Measurements from ENCODE around the gene WWC1.
"Not testable (repeated sequence)": the region's sequence is repeated elsewhere in the genome, so short reads cannot be mapped to it uniquely, and the experiment has no call there.

The WWC1 gene

DNA sequence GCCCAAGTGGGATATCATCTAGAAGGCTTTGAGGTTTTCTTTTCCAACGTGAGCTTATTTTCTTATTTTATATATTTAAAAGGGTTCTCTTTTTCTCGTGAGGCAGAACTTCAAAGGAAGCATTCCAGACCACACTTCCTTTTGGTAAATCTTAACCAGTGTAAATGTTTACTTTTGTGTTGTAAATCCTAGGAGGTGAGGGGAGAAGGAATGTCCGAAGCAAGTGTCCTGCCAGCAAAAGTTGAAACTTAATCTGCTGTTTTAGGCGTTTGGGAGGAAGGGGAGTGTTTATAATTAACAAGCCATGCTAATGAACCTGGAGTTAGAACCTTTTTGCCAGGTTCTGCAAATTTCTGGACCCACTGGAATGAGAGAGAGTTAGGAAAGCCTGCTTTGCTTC is 37.9 kb downstream of the WWC1 start:
- no peaks in the 10 kb centered on the region for H3K36me3 Mint-ChIP-seq
- no peak overlapping the region for H3K4me3 Mint-ChIP-seq
- H3K27me3 Mint-ChIP-seq: peaks cover 17% of the 10 kb centered on the region
- H3K27ac Mint-ChIP-seq: no peak overlapping the region
- H3K4me1 Mint-ChIP-seq: no peaks in the 10 kb centered on the region
- H3K9me3 Mint-ChIP-seq: no peaks in the 10 kb centered on the region

DNA sequence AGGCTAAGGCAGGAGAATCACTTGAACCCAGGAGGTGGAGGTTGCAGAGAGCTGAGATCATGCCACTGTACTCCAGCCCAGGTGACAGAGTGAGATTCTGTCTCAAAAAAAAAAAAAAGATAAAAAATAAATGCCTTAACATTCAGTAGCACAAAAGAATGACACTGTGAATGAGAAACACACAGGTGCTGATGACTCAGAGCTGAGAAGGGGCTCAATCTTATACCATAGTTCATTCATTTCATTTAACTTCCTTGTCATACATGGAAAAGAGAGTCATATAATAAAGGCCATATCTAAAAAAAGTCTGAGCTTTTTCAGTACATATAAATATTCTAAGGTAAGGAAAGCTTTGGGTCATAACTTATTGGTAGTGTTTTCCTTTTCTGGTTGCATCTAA is 40.6 kb downstream of the WWC1 start:
- no peaks in the 10 kb centered on the region for H3K4me1 Mint-ChIP-seq
- no peaks in the 10 kb centered on the region for H3K36me3 Mint-ChIP-seq
- peaks cover 13% of the 10 kb centered on the region for H3K27me3 Mint-ChIP-seq
- H3K4me3 Mint-ChIP-seq: no peak overlapping the region
- no peak overlapping the region for H3K27ac Mint-ChIP-seq
- H3K9me3 Mint-ChIP-seq: no peaks in the 10 kb centered on the region

DNA sequence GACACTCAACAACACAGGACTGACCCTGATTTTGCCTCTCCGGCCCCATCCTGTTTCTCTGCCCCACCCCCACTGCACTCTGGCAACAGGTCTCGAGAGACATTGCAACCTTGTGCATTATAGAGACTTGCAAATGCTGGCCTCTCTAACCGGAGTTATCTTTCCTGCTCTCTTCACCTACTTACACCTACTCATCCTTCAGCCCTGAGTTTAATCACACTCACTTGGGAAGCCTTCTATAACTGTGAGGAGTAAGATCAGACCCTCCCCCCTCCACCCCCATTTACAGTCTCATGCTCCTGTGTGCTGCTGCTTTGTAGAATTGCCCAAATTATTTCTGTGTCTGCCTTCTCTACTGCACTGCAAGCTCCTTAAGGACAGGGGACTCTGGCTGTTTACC is 42.8 kb downstream of the WWC1 start:
- H3K36me3 Mint-ChIP-seq: no peaks in the 10 kb centered on the region
- H3K27ac Mint-ChIP-seq: no peak overlapping the region
- H3K4me1 Mint-ChIP-seq: no peaks in the 10 kb centered on the region
- no peaks in the 10 kb centered on the region for H3K9me3 Mint-ChIP-seq
- H3K4me3 Mint-ChIP-seq: no peak overlapping the region
- peaks cover 3% of the 10 kb centered on the region for H3K27me3 Mint-ChIP-seq

DNA sequence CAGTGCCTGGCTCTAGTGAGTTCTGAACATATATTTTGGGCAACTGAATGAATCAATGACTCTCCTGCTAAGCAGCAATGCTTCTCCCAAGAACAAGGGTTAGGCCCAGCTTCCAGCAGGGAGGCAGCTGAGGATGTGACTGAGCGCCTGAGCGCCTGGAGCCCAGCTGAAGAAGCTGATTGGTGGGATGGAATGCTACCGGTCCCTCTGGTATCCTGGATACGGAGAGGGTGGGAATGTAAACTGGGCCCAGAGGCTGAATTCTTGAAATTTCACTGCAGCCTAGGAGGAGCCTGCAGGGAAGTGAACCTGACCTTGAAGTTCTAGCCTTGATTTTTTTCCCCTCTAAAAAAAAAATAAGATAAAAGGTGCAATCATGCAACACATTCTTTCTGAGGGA is 43.2 kb downstream of the WWC1 start:
- Mint-ChIP-seq H3K27me3 (no peaks in the 10 kb centered on the region), H3K27ac (no peak overlapping the region), H3K36me3 (no peaks in the 10 kb centered on the region), H3K4me1 (no peaks in the 10 kb centered on the region), H3K9me3 (no peaks in the 10 kb centered on the region), H3K4me3 (no peak overlapping the region)

GRCh38 chr5:168337361-168337760 is 45.9 kb downstream of the WWC1 start:
- H3K4me3 Mint-ChIP-seq: no peak overlapping the region
- H3K27ac Mint-ChIP-seq: no peak overlapping the region
- H3K36me3 Mint-ChIP-seq: no peaks in the 10 kb centered on the region
- peaks cover 4% of the 10 kb centered on the region for H3K27me3 Mint-ChIP-seq
- H3K4me1 Mint-ChIP-seq: no peaks in the 10 kb centered on the region
- no peaks in the 10 kb centered on the region for H3K9me3 Mint-ChIP-seq

DNA sequence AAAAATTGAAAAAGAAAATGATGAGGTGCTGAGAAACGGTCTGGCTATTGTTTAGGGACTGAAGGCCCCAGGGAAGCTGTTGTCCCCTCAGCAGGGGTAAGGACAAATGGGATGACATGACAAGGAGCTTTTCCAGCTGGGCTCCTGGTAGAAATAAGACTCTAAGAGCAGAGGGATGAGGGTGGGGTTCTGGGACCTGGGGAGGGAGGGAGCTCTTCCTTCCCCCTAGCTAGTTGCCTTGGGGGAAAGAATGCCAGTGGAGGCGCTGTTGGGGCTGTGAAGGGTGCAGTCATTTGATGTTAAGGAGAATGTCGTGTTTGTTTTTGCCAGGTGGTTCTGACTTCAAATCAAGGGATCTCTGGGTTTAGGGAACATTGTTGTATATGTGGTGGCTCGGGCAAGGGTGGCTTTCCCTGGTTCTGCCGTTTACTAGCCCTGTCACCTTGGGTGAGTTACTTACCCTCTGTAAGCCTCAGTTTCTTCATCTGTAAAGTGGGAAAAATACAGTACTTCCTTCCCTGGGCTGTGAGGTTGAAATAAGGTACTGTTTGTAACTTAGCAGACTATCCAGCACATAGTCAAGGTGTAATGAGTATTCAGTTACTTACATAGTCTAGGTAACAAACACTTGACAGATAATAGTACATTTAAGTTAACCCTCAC is 47.8 kb downstream of the WWC1 start:
- H3K27me3 Mint-ChIP-seq: peaks cover 4% of the 10 kb centered on the region
- H3K27ac Mint-ChIP-seq: no peak overlapping the region
- H3K9me3 Mint-ChIP-seq: no peaks in the 10 kb centered on the region
- H3K36me3 Mint-ChIP-seq: no peaks in the 10 kb centered on the region
- H3K4me1 Mint-ChIP-seq: no peaks in the 10 kb centered on the region
- no peak overlapping the region for H3K4me3 Mint-ChIP-seq

GRCh38 chr5:168339772-168340140 is 48.3 kb downstream of the WWC1 start:
- not testable (repeated sequence) for H3K36me3 Mint-ChIP-seq, H3K27me3 Mint-ChIP-seq, H3K4me3 Mint-ChIP-seq, H3K4me1 Mint-ChIP-seq, H3K9me3 Mint-ChIP-seq, H3K27ac Mint-ChIP-seq

- H3K27me3 Mint-ChIP-seq: peaks cover 4% of the 10 kb centered on the region
- H3K9me3 Mint-ChIP-seq: no peaks in the 10 kb centered on the region
- H3K4me3 Mint-ChIP-seq: no peak overlapping the region
- no peaks in the 10 kb centered on the region for H3K36me3 Mint-ChIP-seq
- H3K27ac Mint-ChIP-seq: no peak overlapping the region
- no peaks in the 10 kb centered on the region for H3K4me1 Mint-ChIP-seq
These were observed 49.0 kb downstream of the WWC1 start for GRCh38 chr5:168340487-168340886.

DNA sequence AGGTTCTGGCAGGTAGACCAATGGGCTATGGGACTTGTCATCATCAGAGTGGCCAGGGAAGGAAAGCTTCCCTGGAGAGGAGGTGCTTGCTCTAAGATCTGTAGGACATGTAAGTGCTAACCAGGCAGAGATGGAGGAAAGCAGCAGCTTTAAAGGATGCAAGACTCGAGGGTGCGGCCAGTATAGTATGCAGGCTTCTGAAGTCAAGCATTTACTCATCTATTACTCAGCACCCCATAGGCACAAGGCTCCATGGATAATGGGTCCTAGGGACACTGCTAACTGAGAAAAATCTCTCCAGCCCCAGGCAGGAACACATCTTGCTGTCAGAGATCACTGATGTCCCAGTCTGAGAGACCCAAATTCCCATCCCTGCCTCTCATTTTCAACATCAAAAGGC is 49.7 kb downstream of the WWC1 start:
- Mint-ChIP-seq H3K36me3 (no peaks in the 10 kb centered on the region), H3K9me3 (no peaks in the 10 kb centered on the region), H3K27ac (no peak overlapping the region), H3K4me3 (no peak overlapping the region), H3K4me1 (no peaks in the 10 kb centered on the region), H3K27me3 (peaks cover 4% of the 10 kb centered on the region)

DNA sequence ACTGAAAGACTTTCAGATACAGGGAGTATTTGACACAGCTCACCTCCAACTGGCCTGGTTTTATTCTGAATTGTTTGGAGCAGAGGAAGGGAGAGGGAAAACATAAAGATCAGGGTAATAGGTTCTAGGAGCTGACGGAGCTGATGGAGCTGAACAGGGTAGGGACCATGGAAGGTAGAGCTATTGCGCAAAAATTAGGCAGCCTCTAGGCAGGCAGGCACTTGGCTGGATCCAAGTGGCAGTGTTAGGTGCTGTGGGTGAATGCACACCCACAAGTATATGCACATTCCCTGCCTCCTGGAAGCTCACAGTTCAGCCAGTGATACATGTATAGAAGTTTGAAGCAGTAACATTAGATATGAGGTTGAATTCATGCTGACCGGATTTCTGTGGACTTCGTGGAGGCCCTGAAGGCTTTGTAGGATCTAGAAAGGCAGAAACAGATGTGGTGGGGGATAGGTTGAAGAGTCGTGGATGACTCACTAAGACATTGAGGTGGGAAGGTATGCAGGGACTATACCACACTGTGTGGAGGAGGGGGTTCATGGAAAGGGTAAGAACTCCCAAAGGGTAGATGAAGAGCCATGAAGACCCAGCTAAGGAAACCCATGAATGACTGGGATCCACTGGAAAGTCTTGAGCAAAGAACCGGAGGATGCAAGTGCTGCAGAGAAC is 50.8 kb downstream of the WWC1 start:
- H3K4me3 Mint-ChIP-seq: no peak overlapping the region
- no peaks in the 10 kb centered on the region for H3K36me3 Mint-ChIP-seq

GRCh38 chr5:168342985-168343384 is 51.5 kb downstream of the WWC1 start:
- peaks cover 10% of the 10 kb centered on the region for H3K27me3 Mint-ChIP-seq
- no peaks in the 10 kb centered on the region for H3K9me3 Mint-ChIP-seq
- H3K27ac Mint-ChIP-seq: no peak overlapping the region
- H3K36me3 Mint-ChIP-seq: no peaks in the 10 kb centered on the region
- H3K4me3 Mint-ChIP-seq: no peak overlapping the region
- H3K4me1 Mint-ChIP-seq: no peaks in the 10 kb centered on the region

More for the DNA sequence above, 50.8 kb downstream of the WWC1 start:
- no peak overlapping the region for H3K27ac Mint-ChIP-seq
- H3K27me3 Mint-ChIP-seq: peaks cover 5% of the 10 kb centered on the region
- no peaks in the 10 kb centered on the region for H3K4me1 Mint-ChIP-seq
- no peaks in the 10 kb centered on the region for H3K9me3 Mint-ChIP-seq

DNA sequence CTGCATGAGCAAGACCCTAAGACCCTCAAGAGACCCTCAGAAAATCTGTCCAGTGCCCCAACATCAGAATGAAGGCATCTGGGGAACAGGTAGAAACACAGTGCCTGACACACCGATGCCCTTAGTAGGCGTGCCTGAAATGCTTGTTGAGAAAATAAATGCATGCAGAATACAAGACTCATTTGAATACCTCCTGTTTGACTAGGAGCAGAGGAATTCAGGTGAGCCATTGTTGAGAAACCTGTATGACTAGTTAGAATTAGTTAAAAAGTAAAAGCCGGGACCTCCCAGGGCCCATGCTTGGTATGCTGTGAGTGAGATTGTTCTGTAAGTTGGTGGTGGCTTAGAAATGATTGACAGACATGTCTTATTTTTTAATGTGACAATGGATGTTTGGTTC is 55.0 kb downstream of the WWC1 start:
- Mint-ChIP-seq H3K36me3 (no peaks in the 10 kb centered on the region), H3K27me3 (peaks cover 10% of the 10 kb centered on the region), H3K4me1 (no peaks in the 10 kb centered on the region), H3K9me3 (no peaks in the 10 kb centered on the region), H3K27ac (no peak overlapping the region), H3K4me3 (no peak overlapping the region)

DNA sequence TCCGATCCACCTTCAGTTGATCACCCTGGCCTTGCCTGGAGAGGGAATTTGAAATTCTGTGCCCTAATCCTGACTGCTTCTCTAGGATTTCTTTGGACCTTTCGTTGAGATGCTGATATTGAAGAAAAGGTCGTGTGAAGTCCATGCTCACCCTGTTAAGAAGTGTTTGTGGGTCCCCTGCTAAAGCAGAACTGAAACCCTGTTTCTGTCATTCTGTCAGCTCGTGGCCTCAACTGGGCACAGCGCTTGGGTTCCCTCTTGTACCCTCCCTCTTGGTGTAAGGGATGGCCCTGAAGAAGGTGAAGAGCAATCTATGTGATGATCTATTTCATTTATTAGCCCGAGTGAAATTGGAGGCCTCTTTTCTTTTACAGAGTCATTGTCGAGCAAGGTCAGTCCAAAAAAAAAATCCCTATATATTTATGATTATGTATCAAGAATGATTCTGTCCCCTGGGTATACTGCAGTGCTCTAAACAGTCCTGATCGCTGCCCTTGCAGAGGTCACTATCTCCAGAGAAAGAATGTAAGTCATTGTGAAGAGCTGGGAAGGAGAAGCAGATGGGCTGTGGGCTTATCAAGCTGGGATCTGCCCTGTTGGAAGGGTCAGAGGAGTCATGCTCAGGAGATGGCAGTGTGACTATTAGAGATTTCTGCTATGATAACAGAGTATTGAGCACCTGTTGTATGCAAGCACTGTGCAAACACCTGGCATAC is 56.1 kb downstream of the WWC1 start:
- H3K27me3 Mint-ChIP-seq: peaks cover 10% of the 10 kb centered on the region
- H3K9me3 Mint-ChIP-seq: no peaks in the 10 kb centered on the region
- no peaks in the 10 kb centered on the region for H3K4me1 Mint-ChIP-seq
- no peak overlapping the region for H3K4me3 Mint-ChIP-seq
- no peak overlapping the region for H3K27ac Mint-ChIP-seq
- H3K36me3 Mint-ChIP-seq: no peaks in the 10 kb centered on the region

- Mint-ChIP-seq H3K27me3 (peaks cover 10% of the 10 kb centered on the region), H3K36me3 (no peaks in the 10 kb centered on the region), H3K4me3 (no peak overlapping the region), H3K27ac (no peak overlapping the region), H3K4me1 (no peaks in the 10 kb centered on the region), H3K9me3 (no peaks in the 10 kb centered on the region)
These were observed 56.6 kb downstream of the WWC1 start for GRCh38 chr5:168348084-168348414.

DNA sequence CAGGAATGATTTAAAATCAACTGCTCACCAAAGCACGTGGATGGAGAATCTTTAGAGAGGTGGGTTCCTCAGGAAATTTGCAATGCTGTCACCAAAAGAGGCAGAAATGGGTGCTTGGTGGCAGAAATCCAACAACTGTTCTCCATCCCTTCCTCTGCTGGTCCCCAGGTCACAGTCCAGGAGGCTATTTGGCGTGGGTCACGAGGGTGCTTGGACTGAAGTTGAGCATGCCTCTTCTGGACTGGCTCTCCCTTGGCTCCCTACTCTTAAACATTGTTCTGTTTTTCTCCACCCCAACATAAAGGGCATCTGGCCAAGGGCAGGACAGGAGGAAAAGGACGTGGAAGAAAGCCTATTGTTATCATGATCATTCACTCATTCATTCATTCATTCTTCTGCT is 58.9 kb downstream of the WWC1 start:
- peaks cover 10% of the 10 kb centered on the region for H3K27me3 Mint-ChIP-seq
- H3K9me3 Mint-ChIP-seq: no peaks in the 10 kb centered on the region
- H3K27ac Mint-ChIP-seq: no peak overlapping the region
- H3K36me3 Mint-ChIP-seq: no peaks in the 10 kb centered on the region
- H3K4me1 Mint-ChIP-seq: no peaks in the 10 kb centered on the region
- no peak overlapping the region for H3K4me3 Mint-ChIP-seq

DNA sequence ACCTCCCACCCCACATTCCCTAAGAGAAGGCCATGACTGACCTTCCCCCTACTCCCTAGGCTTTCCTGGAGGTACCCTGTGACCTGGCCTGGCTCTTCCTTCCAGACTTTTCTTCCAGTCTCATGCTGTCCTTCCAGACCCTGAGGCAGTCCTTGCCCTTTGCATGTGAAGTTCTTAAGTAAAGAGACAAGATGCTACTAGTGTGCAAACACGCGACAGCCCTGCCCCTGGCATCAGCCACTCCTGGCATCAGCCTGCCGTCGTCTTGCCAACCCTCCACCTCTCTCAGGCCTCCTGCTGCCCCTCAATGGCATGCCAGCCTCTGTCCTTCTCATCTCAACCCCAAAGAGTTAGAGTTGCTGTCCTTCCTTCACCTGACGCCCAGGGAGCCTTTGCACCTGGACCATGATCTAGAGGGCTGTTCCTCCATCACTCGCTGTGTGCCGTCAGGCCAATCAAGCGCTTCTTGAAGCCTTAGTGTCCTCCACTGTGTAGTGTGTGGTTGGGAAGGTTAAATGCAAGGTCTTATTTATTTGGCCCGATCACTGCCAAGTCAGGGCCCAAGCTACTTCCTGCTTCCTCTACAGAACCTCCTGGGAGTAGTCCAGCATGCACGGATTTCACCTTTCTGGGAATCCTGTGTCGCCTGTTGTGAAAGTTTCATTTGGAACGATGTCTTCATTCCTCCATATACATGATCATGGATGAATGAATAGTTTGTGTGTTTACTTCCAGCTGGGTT is 61.9 kb downstream of the WWC1 start:
- Mint-ChIP-seq H3K9me3 (no peaks in the 10 kb centered on the region), H3K36me3 (no peaks in the 10 kb centered on the region), H3K4me1 (no peaks in the 10 kb centered on the region), H3K27me3 (peaks cover 4% of the 10 kb centered on the region), H3K27ac (no peak overlapping the region), H3K4me3 (no peak overlapping the region)
